ENCODE results near the gene PHTF2. TPM values are rescaled to one million over a fixed set of nuclear protein-coding genes. Genes with fewer than 3 reads are reported as not detected.

PHTF2 gene
- total and polyA plus RNA-seq, 12 donors: 4.3 to 24.3 (median 9.9) TPM

DNA sequence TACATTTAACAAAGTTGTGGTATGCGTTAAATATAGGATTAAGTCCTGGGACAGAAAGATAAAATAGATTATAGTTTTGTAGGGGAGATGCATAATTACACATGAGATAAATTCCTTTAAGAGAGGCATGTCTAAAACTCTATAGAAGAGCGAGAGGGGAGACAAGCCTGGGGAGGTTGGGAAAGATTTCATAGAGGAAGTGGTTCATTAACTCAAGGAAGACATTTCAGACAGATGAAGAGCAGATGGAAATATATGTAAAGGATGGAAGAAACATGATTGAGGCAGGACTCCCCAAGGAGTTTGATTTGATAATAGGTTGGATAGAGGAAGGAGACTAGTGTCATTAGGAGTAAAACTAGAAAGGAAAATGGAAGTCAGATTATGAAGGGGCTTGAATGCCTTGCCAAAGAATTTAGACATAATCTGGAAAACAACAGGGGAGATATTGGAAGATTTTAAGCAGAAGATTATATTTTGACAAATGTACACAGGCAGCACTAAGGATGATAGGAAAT is 96.1 kb downstream of the PHTF2 start:
- no peak for DNase-seq
- H3K27ac ChIP-seq: no peak overlapping the region
- H3K36me3 ChIP-seq (replicated peaks in 1 of 2): no peaks in the 10 kb centered on the region
- H3K4me3 ChIP-seq: no peak overlapping the region
- H3K4me1 ChIP-seq (replicated peaks in 1 of 2): no peaks in the 10 kb centered on the region
- intact Hi-C loops (cut with DNase I): no loop called here
- no peaks in the 10 kb centered on the region for H3K9me3 ChIP-seq (replicated peaks in 1 of 3)
- TF ChIP-seq POLR2A (IDR thresholded peaks at IDR 0.05): no peak
- TF ChIP-seq, protein P1, sequence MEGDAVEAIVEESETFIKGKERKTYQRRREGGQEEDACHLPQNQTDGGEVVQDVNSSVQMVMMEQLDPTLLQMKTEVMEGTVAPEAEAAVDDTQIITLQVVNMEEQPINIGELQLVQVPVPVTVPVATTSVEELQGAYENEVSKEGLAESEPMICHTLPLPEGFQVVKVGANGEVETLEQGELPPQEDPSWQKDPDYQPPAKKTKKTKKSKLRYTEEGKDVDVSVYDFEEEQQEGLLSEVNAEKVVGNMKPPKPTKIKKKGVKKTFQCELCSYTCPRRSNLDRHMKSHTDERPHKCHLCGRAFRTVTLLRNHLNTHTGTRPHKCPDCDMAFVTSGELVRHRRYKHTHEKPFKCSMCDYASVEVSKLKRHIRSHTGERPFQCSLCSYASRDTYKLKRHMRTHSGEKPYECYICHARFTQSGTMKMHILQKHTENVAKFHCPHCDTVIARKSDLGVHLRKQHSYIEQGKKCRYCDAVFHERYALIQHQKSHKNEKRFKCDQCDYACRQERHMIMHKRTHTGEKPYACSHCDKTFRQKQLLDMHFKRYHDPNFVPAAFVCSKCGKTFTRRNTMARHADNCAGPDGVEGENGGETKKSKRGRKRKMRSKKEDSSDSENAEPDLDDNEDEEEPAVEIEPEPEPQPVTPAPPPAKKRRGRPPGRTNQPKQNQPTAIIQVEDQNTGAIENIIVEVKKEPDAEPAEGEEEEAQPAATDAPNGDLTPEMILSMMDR (IDR thresholded peaks at IDR 0.05): no peak
- H3K27me3 ChIP-seq: no peaks in the 10 kb centered on the region
- WGBS, 4 donors: 93 to 99% (median 96%) methylated on average over 2 of the region's 2 CpGs

DNA sequence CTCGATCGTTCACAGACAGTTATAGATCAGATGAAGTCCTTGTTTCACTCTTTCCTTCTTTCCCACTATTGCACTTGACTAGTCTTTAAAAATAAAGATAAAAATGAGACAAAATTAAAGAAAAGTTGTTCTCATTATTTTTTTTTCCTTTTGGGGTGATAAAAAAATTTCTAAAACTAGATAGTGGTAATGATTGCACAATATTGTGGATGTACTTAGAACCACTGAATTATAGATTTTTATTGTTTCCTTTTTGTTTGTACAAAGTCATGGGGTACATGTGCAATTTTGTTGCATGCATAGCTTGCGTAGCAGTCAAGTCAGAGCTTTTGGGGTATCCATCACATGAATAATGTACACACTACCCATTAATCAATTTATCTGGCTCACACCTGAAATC is 97.3 kb downstream of the PHTF2 start:
- Histone ChIP-seq H3K27ac (no peak overlapping the region), H3K4me1 (replicated peaks in 1 of 2) (no peaks in the 10 kb centered on the region), H3K4me3 (no peak overlapping the region), H3K36me3 (replicated peaks in 1 of 2) (no peaks in the 10 kb centered on the region), H3K9me3 (replicated peaks in 1 of 3) (no peaks in the 10 kb centered on the region), H3K27me3 (no peaks in the 10 kb centered on the region)
- intact Hi-C loops (cut with DNase I): no loop called here
- DNase-seq: no peak
- 94 to 98% (median 96%) methylated on average over 3 of the region's 3 CpGs for WGBS, 4 donors
- TF ChIP-seq, protein P1 (IDR thresholded peaks at IDR 0.05): no peak
- no peak for TF ChIP-seq POLR2A (IDR thresholded peaks at IDR 0.05)

- no peaks in the 10 kb centered on the region for H3K4me1 ChIP-seq (replicated peaks in 1 of 2)
- no peak for TF ChIP-seq POLR2A (IDR thresholded peaks at IDR 0.05)
- TF ChIP-seq, protein P1 (IDR thresholded peaks at IDR 0.05): no peak
- no peaks in the 10 kb centered on the region for H3K27me3 ChIP-seq
- no peaks in the 10 kb centered on the region for H3K36me3 ChIP-seq (replicated peaks in 1 of 2)
- intact Hi-C loops (cut with DNase I): no loop called here
- H3K27ac ChIP-seq: no peak overlapping the region
- 97 to 100% (median 98%) methylated on average over 1 of the region's 1 CpG for WGBS, 4 donors
- no peak overlapping the region for H3K4me3 ChIP-seq
- DNase-seq: no peak
- H3K9me3 ChIP-seq (replicated peaks in 1 of 3): no peaks in the 10 kb centered on the region
Observed at GRCh38 chr7:77897004-77897547, 98.5 kb downstream of the PHTF2 start.

DNA sequence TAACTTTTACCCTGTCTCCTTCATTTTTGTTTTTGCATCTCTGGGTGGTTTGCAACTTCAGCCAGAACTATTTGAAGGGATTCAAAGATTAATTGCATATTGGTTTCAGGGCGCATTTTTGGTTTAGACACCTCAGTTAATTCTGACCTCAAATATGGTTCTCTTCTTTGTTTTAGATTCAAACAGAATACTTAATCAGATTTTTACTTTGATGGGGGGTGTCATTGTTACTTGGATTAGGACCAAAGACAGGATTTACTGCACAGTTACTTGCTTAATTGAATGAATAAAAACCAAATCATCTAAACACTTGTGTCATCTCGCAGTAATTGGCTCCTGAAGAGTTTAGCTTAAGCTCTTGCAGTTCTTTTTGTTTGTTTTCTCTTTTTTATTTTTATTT is 100.9 kb downstream of the PHTF2 start:
- WGBS, 4 donors: 95 to 100% (median 97%) methylated on average over 2 of the region's 2 CpGs
- no peaks in the 10 kb centered on the region for H3K27me3 ChIP-seq
- no peaks in the 10 kb centered on the region for H3K9me3 ChIP-seq (replicated peaks in 1 of 3)
- intact Hi-C loops (cut with DNase I): no loop called here
- no peak for DNase-seq
- no peaks in the 10 kb centered on the region for H3K36me3 ChIP-seq (replicated peaks in 1 of 2)
- H3K27ac ChIP-seq: no peak overlapping the region
- no peaks in the 10 kb centered on the region for H3K4me1 ChIP-seq (replicated peaks in 1 of 2)
- no peak for TF ChIP-seq POLR2A (IDR thresholded peaks at IDR 0.05)
- TF ChIP-seq, protein P1 (IDR thresholded peaks at IDR 0.05): no peak
- H3K4me3 ChIP-seq: no peak overlapping the region
